ENCODE results near the gene CLTC.
"Not testable (repeated sequence)": the region's sequence is repeated elsewhere in the genome, so short reads cannot be mapped to it uniquely, and the experiment has no call there.

CLTC gene

DNA sequence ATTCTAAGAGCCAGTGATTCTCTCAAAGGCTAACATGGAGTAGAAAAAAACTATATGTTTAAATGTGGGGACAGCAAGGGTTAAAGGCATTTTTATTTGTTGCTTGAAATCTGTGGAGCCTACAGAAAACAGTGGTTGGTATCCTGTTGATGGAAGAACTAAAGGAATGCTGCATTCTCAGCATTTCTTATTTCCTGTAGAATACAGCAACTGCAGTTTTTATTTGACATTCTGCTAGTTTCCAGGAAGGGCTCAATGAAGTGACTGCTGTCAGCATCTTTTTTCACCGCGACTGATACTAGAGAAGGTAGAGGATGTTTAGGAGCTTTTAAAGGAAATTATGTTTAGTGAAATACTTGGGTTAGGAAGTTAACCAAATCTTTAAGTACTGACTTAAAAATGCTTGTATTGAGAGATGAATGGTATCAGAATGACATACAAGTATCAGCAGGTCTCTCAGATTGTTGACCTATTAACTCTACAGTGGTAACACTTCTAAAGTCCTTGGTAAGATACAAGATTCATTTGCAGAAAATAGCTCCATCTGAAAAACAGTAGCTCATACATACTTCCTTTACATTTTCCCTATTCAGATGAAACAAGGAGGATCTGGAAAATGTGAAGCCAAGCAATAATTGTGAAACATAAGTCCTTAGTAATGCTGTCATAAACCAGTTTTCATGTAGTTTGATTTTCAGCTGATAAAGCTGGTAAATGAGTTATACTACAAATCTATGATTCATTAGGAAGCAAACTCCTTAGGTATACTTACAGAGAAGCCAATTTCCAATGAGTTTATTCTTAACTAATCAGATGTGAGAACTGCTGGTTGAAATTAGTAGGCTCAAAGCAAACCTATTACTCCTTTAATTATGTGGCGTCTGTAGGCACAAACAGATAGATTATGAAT, 15.2 kb downstream of the CLTC start:
- DNase-seq, result no peak

- no peak for DNase-seq
Measured at GRCh38 chr17:59637611-59638310, 18.1 kb downstream of the CLTC start.

GRCh38 chr17:59638553-59638952, 18.9 kb downstream of the CLTC start:
- no peak for DNase-seq

GRCh38 chr17:59641799-59642484, 22.2 kb downstream of the CLTC start:
- DNase-seq, result no peak

GRCh38 chr17:59642565-59642964, 22.9 kb downstream of the CLTC start:
- no peak for DNase-seq

- DNase-seq, result no peak
Measured at GRCh38 chr17:59643159-59644140, 23.8 kb downstream of the CLTC start.

DNA sequence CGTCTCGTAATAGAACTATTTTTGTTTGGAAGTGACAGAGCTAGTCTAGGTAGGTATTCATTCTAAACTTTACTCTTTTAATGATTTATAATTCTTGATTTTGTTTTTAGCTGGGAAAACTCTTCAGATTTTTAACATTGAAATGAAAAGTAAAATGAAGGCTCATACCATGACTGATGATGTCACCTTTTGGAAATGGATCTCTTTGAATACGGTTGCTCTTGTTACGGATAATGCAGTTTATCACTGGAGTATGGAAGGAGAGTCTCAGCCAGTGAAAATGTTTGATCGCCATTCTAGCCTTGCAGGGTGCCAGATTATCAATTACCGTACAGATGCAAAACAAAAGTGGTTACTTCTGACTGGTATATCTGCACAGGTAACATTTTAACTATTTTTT, 27.6 kb downstream of the CLTC start:
- DNase-seq, result no peak

DNA sequence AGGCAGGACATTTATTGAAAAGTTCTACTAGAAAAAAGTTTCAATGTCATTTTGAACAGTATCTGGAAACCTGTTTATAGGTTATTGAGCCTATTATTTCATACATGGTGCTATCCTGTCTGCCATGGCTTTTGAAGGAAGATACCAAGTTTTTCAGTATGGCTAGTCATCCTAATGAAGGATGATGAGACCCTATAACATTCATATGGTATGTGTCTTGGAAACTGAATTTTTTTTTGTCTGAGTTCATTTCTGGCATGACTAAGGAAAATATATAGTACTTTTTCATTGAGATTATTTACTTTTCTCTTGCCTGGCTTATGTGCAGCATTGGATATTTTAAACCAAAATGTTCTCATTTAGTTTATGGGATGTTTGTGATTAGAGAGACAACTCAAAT, 30.2 kb downstream of the CLTC start:
- DNase-seq, result no peak

GRCh38 chr17:59650642-59651041, 30.9 kb downstream of the CLTC start:
- DNase-seq, result no peak

- DNase-seq, result no peak
Measured at GRCh38 chr17:59651346-59651745, 31.7 kb downstream of the CLTC start.

DNA sequence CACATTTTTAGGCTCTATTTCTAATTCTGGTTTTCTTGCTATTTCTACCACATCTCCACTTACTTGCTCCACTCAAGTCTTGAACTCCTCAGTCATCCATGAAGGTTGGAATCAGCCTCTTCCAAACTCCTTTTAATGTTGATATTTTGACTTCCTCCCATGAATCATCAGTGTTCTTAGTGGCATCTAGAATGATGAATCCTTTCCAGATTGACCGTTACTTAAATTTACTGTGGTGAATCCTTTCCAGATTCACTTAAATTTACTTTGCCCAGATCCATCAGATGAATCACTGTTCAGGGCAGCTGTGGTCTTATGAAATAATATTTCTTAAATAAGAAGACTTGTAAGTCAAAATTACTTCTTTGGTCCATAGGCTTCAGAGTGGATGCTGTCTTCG, 32.4 kb downstream of the CLTC start:
- DNase-seq, result no peak

DNA sequence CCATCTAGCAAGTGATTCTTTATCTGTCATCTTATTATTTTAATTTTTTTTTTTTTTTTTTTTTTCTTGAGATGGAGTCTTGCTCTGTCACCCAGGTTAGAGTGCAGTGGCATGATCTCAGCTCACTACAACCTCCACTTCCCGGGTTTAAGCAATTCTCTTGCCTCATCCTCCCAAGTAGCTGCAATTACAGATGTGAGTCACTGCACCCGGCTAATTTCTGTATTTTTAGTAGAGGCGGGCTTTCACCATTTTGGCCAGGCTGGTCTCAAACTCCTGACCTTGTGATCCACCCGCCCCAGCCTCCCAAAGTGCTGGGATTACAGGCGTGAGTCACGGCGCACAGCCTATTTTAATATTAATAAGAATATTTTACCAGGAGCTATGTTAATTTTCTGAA, 36.9 kb downstream of the CLTC start:
- not testable (repeated sequence) for DNase-seq

DNA sequence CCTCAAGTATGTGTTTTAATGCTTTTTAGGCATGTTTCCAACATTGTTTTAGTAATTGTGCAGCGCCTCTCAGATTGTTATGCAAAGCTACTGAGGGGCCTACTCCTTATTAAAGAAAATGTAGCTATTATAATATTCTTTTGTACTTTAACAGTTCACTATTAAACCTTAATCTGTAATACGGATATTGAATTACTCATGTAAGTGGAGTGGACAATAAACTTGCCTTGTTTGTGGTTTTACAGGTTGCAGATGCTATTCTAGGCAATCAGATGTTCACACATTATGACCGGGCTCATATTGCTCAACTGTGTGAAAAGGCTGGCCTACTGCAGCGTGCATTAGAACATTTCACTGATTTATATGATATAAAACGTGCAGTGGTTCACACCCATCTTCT, 46.5 kb downstream of the CLTC start:
- no peak for DNase-seq

DNA sequence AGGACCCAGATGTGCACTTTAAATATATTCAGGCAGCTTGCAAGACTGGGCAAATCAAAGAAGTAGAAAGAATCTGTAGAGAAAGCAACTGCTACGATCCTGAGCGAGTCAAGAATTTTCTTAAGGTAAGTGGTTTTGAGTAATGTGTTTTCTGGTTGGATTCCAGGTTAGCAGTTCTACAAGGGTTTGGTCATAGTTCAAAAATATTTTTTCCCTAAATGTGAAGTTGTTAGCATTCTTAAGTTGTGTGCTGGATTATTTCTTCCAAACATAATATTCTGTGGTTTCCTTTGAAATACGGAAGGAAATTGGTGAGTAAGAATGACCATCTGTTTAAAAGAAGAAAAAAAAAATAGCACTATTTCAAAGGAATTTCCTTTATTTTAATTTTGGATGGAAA, 49.1 kb downstream of the CLTC start:
- no peak for DNase-seq

DNA sequence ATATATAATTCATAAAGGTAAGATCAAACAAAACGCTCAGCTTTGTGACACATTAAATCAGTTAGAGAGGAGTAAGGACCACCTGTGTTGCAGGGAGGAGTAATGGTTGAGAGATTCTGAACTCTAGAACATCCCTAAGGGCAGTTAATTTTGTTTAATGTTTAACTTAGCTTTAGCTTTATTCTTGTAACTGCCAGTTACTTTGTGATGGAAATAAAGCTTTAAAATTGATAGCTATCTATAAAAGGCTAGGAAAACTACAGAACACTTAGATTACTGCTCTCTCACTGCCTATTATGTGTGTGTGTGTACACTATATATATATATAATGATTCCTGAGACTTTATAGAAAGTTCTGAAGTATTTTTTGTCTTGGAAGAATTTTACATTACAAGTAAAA, 49.7 kb downstream of the CLTC start:
- DNase-seq, result no peak

DNA sequence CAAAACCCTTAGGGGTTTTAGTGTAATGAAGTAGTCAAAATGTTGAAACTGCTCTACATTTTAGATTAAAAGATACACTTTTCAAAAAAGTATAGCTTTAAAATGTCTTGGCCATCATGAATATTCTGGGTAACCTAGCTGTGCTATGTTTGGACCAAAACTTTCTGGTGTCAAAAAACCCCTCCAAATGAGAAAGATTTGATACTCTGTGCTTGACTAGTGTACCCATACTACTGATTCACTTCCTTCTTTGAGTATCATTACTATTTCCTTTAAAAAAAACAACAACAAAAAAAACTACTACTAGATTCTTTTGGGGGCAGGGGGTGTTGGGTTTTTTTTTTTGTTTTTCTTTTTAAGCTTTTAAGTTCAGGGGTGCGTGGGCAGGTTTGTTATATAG, 50.2 kb downstream of the CLTC start:
- no peak for DNase-seq

DNA sequence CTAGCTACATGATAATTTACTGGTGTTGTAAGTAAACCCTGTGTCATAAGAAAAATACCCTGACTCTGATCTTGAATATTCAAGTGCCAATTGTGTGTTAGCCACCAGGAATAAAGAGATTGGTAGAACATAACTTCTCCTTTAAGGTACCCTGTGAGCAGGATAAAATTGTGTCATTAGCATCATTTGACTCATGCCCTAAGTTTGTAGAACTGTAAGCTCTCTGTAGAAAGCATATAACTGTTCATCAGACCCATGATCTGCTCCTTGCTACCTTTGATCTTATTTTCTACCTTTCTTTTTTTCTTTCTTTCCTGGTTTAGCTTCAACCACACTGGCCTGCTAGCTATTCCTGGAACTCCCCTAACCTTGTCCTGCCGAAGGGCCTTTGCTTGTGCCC, 51.7 kb downstream of the CLTC start:
- no peak for DNase-seq

DNA sequence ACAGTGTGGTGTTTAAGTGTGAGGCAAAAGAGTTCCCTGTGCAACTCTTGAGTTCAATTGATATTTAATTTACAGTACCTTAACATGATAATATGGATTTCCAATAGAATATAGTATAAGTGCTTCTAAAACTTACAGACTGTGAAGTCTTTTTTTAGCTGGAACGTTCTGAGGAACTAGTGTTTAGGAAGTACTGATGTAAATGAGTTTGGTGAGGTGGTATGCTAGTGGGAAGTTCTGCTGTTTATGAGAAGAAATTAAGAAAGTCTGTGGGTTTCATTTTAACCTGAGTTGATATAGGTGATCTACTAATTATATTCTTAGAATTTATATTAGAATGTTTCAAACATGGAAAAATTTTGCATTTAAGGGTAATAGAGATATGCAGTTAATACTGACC, 55.5 kb downstream of the CLTC start:
- DNase-seq, result no peak

DNA sequence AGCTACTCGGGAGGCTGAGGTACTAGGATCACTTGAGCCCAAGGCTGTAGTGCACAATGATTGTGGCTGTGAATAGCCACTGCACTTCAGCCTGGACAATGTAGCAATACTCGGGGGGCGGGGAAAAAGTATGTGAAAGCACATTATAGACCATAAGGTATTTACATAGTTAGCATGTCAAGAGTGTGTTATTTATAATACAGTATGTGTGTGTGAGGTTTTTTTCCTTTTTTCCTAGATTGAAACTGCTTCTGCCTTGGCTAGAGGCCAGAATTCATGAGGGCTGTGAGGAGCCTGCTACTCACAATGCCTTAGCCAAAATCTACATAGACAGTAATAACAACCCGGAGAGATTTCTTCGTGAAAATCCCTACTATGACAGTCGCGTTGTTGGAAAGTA, 57.0 kb downstream of the CLTC start:
- DNase-seq, result no peak

GRCh38 chr17:59678918-59679317, 59.2 kb downstream of the CLTC start:
- no peak for DNase-seq

- no peak for DNase-seq
Measured at GRCh38 chr17:59680314-59680713, 60.6 kb downstream of the CLTC start.

DNA sequence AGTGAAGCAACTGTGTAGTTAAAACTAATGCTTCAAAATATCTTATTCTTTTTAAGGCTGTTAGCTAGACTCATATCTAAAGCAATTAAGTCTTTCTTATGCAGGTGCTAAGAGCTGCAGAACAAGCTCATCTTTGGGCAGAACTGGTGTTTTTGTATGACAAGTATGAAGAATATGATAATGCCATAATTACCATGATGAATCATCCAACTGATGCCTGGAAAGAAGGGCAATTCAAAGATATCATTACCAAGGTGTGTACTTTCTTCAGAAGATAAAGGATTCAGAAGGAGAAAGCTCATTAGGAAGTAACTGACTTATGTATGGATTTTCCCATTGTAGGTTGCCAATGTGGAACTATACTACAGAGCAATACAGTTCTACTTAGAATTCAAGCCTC, 63.6 kb downstream of the CLTC start:
- DNase-seq, result no peak

DNA sequence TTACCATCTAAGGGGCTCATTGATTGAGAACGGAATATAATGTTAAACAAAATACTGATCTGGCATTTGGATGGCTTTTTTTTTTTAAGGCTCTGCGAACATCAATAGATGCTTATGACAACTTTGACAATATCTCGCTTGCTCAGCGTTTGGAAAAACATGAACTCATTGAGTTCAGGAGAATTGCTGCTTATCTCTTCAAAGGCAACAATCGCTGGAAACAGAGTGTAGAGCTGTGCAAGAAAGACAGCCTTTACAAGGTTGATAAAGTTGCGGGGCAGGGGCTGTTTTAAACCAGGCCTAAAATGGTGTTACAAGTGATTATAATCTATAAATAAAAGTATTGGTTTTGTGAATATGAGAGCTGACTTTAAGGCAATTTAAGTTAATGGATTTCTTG, 65.3 kb downstream of the CLTC start:
- no peak for DNase-seq
